ENCODE results near the gene LLCFC1.

LLCFC1 gene

DNA sequence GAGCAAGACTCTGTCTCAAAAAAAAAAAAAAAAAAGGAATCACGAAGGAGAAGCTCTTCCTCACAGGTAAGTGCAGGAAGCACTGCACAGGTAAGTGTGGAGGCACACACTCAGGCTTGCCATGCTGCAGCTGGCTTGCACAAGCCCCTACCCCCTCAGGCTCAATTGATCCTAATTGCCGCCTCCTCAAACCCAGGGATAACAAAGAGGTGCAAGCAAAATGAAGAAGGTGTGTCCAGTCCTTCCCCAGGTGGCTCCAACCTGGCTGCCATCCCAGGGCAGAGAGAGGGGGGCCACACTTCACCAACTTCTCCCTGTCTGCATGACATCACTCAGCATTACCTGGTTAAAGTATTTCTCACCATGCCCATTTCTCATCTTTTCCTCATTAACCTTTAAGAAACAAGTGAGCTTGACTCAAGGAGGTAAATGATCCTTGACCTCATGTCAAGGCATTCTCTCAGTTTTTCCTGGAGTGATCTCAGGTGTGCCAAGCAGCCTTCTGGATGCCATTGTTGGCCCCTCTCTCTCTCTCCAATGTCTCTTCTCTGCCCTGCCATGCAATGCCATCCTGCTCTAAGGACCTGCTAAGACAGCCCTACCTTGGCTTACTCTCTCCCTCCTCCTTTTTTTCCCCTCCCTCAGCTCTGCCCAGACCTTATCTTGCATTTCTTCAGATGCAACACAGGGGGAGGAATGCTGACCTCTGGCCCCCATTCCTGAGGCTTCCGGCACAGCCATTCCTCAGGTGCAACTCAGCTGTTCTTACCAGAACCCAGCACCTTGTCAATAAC lies 40.7 kb upstream of the LLCFC1 start:
- Histone ChIP-seq H3K4me2 (ENCODE audit: low read length) (no peak overlapping the region), H3K36me3 (ENCODE audit: insufficient read depth, low read length) (no peaks in the 10 kb centered on the region), H3K4me3 (ENCODE audit: low read length) (no peak overlapping the region), H3K9ac (ENCODE audit: low read depth, low read length) (no peak overlapping the region), H3K27me3 (ENCODE audit: control insufficient read depth, insufficient read depth, low read length) (peaks cover 58% of the 10 kb centered on the region), H3K9me3 (replicated peaks; ENCODE audit: low read length) (no peaks in the 10 kb centered on the region), H3K4me1 (ENCODE audit: control insufficient read depth, insufficient read depth, low read length) (no peaks in the 10 kb centered on the region)

DNA sequence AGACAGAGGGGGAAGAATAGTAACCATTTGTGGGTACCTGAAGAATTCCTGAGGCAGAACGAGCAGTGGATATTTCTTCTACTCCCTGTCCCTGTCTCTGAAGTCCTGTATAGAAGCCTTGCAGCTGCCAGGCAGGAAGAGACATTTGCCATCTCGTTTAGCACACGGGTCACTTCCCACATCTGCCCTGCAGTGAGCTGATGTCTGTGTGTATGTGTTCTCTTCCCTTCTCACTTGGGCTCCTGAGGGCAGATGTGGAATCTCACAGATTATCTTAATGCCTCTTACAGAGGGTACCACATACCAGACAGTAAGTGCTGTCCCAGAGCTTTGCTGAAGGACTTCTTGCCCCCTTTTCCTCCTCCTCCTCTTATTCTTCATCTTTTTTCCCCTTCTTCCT lies 39.6 kb upstream of the LLCFC1 start:
- no peaks in the 10 kb centered on the region for H3K36me3 ChIP-seq (ENCODE audit: insufficient read depth, low read length)
- no peaks in the 10 kb centered on the region for H3K4me1 ChIP-seq (ENCODE audit: control insufficient read depth, insufficient read depth, low read length)
- H3K9me3 ChIP-seq (replicated peaks; ENCODE audit: low read length) = no peaks in the 10 kb centered on the region
- no peak overlapping the region for H3K9ac ChIP-seq (ENCODE audit: low read depth, low read length)
- no peak overlapping the region for H3K4me3 ChIP-seq (ENCODE audit: low read length)
- H3K27me3 ChIP-seq (ENCODE audit: control insufficient read depth, insufficient read depth, low read length) = peaks cover 54% of the 10 kb centered on the region
- no peak overlapping the region for H3K4me2 ChIP-seq (ENCODE audit: low read length)

DNA sequence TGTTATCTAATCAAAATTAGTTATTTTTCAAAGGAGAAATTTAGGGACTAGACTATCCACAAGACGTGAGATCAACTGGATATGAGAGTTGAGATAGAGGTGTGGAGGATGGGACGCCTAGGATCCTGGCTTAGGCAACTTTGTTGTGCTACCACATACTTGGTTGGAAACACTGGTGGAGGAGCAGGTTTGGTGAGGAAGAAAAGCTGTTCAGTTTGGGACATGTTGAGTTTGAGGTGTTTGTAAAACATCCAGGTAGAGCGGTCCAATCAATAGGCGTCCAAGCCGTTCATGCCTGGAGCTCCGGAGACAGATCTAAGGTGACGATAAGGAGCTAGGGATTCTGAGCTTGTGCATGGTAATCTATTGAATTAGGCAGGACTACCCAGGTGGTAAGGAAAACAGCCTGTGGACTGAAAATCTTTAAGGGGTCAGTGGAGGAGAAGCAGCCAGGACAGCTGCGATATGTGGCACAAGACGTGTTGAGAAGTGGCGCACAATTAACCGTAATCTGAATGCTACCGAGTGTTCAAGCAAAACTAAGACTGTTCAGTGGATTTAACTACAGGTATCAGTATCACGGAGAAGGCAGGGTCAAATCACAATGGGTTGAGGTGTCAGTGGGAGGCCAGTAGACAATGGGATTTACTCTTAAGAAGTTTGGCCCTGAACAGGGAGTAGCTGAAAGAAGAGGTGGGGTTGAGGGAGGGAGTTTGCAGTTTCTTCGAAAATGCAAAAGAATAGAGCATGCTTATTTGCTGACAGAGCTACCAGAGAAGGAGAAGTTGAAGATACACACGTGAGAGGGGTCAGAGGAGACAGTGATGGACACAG lies 37.6 kb upstream of the LLCFC1 start:
- no peak overlapping the region for H3K4me2 ChIP-seq (ENCODE audit: low read length)
- H3K9me3 ChIP-seq (replicated peaks; ENCODE audit: low read length) = no peaks in the 10 kb centered on the region
- no peaks in the 10 kb centered on the region for H3K36me3 ChIP-seq (ENCODE audit: insufficient read depth, low read length)
- no peak overlapping the region for H3K9ac ChIP-seq (ENCODE audit: low read depth, low read length)
- no peaks in the 10 kb centered on the region for H3K4me1 ChIP-seq (ENCODE audit: control insufficient read depth, insufficient read depth, low read length)
- H3K27me3 ChIP-seq (ENCODE audit: control insufficient read depth, insufficient read depth, low read length) = peaks cover 39% of the 10 kb centered on the region
- no peak overlapping the region for H3K4me3 ChIP-seq (ENCODE audit: low read length)

GRCh38 chr7:142904128-142904527 lies 35.2 kb upstream of the LLCFC1 start:
- Histone ChIP-seq H3K9me3 (replicated peaks; ENCODE audit: low read length) (no peaks in the 10 kb centered on the region), H3K4me2 (ENCODE audit: low read length) (no peak overlapping the region), H3K9ac (ENCODE audit: low read depth, low read length) (no peak overlapping the region), H3K4me3 (ENCODE audit: low read length) (no peak overlapping the region), H3K36me3 (ENCODE audit: insufficient read depth, low read length) (no peaks in the 10 kb centered on the region), H3K4me1 (ENCODE audit: control insufficient read depth, insufficient read depth, low read length) (no peaks in the 10 kb centered on the region), H3K27me3 (ENCODE audit: control insufficient read depth, insufficient read depth, low read length) (peaks cover 26% of the 10 kb centered on the region)

- no peak overlapping the region for H3K4me2 ChIP-seq (ENCODE audit: low read length)
- no peaks in the 10 kb centered on the region for H3K9me3 ChIP-seq (replicated peaks; ENCODE audit: low read length)
- no peaks in the 10 kb centered on the region for H3K36me3 ChIP-seq (ENCODE audit: insufficient read depth, low read length)
- no peak overlapping the region for H3K9ac ChIP-seq (ENCODE audit: low read depth, low read length)
- peaks cover 28% of the 10 kb centered on the region for H3K27me3 ChIP-seq (ENCODE audit: control insufficient read depth, insufficient read depth, low read length)
- no peaks in the 10 kb centered on the region for H3K4me1 ChIP-seq (ENCODE audit: control insufficient read depth, insufficient read depth, low read length)
- H3K4me3 ChIP-seq (ENCODE audit: low read length) = no peak overlapping the region
These were observed 33.5 kb upstream of the LLCFC1 start for GRCh38 chr7:142905759-142906158.

DNA sequence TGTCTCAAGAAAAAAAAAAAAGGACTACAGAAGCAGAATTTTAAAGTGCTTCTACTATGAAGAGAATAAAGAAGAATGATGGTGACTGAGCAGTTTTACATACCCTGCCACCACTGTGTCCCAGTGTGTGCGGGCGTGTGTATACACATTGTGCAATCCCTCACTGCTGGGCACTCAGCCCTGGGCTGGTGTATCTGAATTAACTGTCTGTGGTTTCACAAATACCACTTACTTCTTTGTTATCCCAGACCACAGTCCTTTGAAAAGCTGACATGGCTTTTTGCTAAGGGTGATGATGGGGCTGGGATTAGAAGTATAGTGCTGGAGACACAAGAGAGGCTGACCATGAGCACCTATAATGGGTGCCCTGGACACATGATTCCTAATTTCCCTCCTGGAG lies 32.6 kb upstream of the LLCFC1 start:
- Histone ChIP-seq H3K36me3 (ENCODE audit: insufficient read depth, low read length) (no peaks in the 10 kb centered on the region), H3K4me3 (ENCODE audit: low read length) (no peak overlapping the region), H3K9me3 (replicated peaks; ENCODE audit: low read length) (no peaks in the 10 kb centered on the region), H3K4me2 (ENCODE audit: low read length) (no peak overlapping the region), H3K9ac (ENCODE audit: low read depth, low read length) (no peak overlapping the region), H3K4me1 (ENCODE audit: control insufficient read depth, insufficient read depth, low read length) (no peaks in the 10 kb centered on the region), H3K27me3 (ENCODE audit: control insufficient read depth, insufficient read depth, low read length) (peaks cover 30% of the 10 kb centered on the region)

DNA sequence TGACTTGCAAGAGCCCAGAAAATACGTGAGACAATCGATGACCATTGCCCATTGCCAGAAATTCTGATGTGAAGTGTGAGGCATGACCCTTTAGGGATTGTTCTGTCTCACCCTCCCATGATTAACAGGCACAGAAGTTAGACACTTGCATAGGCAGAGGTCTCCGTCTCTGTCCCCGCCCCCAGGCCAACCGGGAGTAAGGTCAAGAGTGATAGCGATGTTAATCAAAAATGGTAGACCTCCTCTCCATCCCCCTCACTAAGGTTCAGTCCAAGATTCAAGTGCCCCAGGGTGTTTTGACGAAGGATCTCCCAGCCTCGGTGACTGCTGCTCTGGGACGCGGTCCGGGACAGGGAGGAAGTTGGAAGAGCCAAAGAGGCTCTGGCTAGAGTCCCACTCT lies 31.0 kb upstream of the LLCFC1 start:
- H3K4me3 ChIP-seq (ENCODE audit: low read length) = no peak overlapping the region
- no peaks in the 10 kb centered on the region for H3K36me3 ChIP-seq (ENCODE audit: insufficient read depth, low read length)
- no peaks in the 10 kb centered on the region for H3K4me1 ChIP-seq (ENCODE audit: control insufficient read depth, insufficient read depth, low read length)
- H3K27me3 ChIP-seq (ENCODE audit: control insufficient read depth, insufficient read depth, low read length) = peaks cover 27% of the 10 kb centered on the region
- no peak overlapping the region for H3K4me2 ChIP-seq (ENCODE audit: low read length)
- no peak overlapping the region for H3K9ac ChIP-seq (ENCODE audit: low read depth, low read length)
- H3K9me3 ChIP-seq (replicated peaks; ENCODE audit: low read length) = no peaks in the 10 kb centered on the region

DNA sequence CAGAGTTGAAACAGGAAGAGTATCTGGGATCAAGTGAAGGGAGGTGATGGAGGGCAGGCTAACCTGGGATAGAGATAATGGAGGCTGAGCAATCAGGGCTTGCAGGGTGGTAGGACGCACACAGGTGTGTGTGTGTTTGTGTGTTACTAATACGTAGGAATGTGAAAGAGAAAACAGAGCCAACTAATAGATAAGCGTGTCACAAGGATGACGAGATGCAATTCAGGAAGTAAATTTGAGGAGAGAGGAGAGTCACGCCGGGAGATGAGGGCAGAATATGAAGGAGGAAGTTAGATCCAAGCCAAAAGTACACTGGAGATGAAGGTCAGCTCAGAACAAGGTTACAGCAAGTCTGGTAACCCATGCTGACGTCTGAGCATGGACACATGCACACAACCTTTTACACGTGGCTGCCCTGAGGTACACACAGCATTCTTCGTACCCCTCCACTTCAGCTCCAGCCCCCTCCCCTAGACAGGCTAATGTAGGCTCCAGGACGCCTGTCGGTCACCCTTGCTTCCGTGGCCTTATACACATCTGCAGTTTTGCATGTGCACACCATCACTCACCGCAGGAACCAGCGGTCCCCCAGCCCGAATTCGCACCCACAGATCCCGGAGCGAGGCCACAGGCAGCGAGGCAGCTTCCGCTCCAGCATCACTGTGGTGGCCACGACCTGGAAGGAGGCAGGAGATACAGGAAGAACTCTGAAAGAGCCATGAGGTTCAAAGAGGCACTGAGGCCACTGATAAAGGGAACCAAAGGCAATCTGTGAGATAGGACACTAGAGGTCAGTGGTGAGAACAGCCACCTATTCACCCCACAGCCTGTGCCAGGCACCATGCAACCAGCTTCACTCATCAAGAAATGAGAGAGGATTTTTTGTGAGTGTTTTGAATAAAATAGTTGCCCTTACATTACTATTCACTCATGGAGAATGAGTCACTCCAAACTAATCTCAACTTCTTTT lies 30.1 kb upstream of the LLCFC1 start:
- no peaks in the 10 kb centered on the region for H3K9me3 ChIP-seq (replicated peaks; ENCODE audit: low read length)
- H3K4me3 ChIP-seq (ENCODE audit: low read length) = no peak overlapping the region
- H3K9ac ChIP-seq (ENCODE audit: low read depth, low read length) = no peak overlapping the region
- peaks cover 30% of the 10 kb centered on the region for H3K27me3 ChIP-seq (ENCODE audit: control insufficient read depth, insufficient read depth, low read length)
- no peaks in the 10 kb centered on the region for H3K4me1 ChIP-seq (ENCODE audit: control insufficient read depth, insufficient read depth, low read length)
- no peaks in the 10 kb centered on the region for H3K36me3 ChIP-seq (ENCODE audit: insufficient read depth, low read length)
- no peak overlapping the region for H3K4me2 ChIP-seq (ENCODE audit: low read length)

DNA sequence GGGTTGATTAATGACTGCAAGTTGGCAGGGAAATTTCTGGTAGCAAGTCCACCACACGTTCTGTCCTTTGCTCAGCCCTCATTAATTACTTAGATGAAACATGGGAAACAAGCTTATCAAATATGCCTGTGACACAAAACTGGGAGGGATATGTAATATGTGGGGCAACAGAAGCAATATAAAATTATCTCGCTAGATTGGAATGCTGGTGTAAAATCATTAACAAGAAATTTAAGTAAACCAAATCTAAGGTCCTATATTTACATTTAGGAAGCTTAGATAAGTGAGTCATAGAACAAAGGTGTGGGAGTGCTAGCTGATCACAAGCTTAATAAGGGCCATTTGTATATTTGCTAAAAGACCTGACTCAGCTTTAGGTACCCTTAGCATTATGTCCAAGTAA lies 29.3 kb upstream of the LLCFC1 start:
- no peaks in the 10 kb centered on the region for H3K9me3 ChIP-seq (replicated peaks; ENCODE audit: low read length)
- no peaks in the 10 kb centered on the region for H3K36me3 ChIP-seq (ENCODE audit: insufficient read depth, low read length)
- H3K27me3 ChIP-seq (ENCODE audit: control insufficient read depth, insufficient read depth, low read length) = peaks cover 28% of the 10 kb centered on the region
- H3K4me2 ChIP-seq (ENCODE audit: low read length) = no peak overlapping the region
- H3K9ac ChIP-seq (ENCODE audit: low read depth, low read length) = no peak overlapping the region
- H3K4me1 ChIP-seq (ENCODE audit: control insufficient read depth, insufficient read depth, low read length) = no peaks in the 10 kb centered on the region
- no peak overlapping the region for H3K4me3 ChIP-seq (ENCODE audit: low read length)

GRCh38 chr7:142910481-142910880 lies 28.8 kb upstream of the LLCFC1 start:
- Histone ChIP-seq H3K4me2 (ENCODE audit: low read length) (no peak overlapping the region), H3K9ac (ENCODE audit: low read depth, low read length) (no peak overlapping the region), H3K4me3 (ENCODE audit: low read length) (no peak overlapping the region), H3K9me3 (replicated peaks; ENCODE audit: low read length) (no peaks in the 10 kb centered on the region), H3K36me3 (ENCODE audit: insufficient read depth, low read length) (no peaks in the 10 kb centered on the region), H3K4me1 (ENCODE audit: control insufficient read depth, insufficient read depth, low read length) (no peaks in the 10 kb centered on the region), H3K27me3 (ENCODE audit: control insufficient read depth, insufficient read depth, low read length) (peaks cover 28% of the 10 kb centered on the region)

DNA sequence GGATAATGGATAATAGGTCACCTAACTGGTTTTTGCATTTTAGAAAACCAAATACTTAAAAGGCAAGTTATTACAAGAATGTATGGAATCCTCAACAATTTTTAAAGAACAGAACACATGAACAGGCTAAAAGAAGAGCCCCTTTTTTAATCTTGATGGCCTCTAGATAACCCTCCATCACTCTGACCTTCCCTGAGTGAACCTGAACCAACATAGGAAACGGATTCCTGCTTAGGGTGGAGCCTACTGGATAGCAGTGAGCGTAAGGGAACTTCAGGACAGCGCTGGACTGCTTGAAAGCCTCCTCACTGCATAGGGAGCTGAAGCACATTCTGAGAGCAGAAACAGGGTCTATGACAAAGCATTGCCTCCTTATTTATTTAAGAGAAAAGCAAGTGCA lies 26.2 kb upstream of the LLCFC1 start:
- Histone ChIP-seq H3K9ac (ENCODE audit: low read depth, low read length) (no peak overlapping the region), H3K27me3 (ENCODE audit: control insufficient read depth, insufficient read depth, low read length) (peaks cover 38% of the 10 kb centered on the region), H3K4me2 (ENCODE audit: low read length) (no peak overlapping the region), H3K4me3 (ENCODE audit: low read length) (no peak overlapping the region), H3K36me3 (ENCODE audit: insufficient read depth, low read length) (no peaks in the 10 kb centered on the region), H3K9me3 (replicated peaks; ENCODE audit: low read length) (no peaks in the 10 kb centered on the region), H3K4me1 (ENCODE audit: control insufficient read depth, insufficient read depth, low read length) (no peaks in the 10 kb centered on the region)
